ENCODE results near the gene SYT1. TPM values are rescaled to one million over a fixed set of nuclear protein-coding genes. Genes with fewer than 3 reads are reported as not detected.

SYT1 gene
- total RNA-seq, 2 experiments from 2014 or later = not detected

DNA sequence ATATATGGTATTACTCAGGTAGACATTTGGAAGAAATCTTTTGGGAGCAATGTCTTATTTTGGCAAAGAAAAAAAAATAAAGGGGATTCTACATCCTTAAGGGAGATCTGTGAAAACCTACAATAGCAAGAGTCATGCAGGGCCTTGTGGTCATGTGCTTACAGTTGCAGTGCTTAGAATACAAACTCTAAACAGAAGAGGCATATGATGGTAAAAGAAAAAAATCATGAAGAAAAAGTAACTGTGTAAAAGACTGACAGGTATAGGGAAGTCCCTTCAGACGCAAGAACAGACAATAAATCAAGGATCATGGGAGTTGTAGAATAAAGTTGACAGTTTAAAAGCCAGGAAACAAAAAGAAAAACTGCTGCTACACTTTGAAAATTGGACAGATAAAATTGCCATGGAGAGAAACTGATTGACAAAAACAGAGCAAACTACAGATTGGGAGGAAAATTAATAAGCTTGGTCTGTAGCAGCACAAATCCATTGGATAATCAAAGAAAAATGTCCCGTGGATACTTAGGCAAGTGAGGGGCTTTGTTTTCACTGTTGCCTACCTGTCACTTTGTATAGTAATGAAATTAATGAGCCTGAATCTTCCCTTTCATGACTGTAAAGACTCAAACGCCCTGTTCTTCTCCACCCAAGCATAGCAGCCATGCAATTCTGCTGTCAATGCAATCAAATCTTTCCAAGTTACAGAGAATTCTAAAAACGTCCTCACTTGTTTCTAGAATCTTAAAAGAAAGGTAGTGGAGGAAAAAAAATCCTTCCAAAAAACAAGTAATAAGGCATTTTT lies 402.0 kb downstream of the SYT1 start:
- ChIA-PET CTCF (no interaction called here), POLR2A (no interaction called here)

DNA sequence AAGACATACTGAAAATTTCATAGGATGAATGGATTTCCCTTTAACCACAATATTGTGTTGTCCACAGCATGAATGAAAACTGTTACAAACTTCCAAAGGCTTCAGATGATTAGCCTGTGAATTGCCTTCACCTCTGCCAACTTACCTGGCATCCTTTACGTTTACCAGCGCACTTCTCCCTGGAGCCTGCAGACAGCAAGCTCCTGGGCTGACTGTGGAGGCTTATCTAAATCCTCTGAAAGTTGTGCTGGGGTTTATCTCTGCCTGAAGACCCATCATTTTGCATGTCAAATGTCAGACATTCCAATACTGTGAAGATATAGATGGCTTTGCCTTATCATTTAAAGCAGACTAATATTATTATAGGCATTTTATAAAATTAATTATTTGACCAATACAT lies 403.0 kb downstream of the SYT1 start:
- CTCF ChIA-PET = no interaction called here
- POLR2A ChIA-PET = no interaction called here

DNA sequence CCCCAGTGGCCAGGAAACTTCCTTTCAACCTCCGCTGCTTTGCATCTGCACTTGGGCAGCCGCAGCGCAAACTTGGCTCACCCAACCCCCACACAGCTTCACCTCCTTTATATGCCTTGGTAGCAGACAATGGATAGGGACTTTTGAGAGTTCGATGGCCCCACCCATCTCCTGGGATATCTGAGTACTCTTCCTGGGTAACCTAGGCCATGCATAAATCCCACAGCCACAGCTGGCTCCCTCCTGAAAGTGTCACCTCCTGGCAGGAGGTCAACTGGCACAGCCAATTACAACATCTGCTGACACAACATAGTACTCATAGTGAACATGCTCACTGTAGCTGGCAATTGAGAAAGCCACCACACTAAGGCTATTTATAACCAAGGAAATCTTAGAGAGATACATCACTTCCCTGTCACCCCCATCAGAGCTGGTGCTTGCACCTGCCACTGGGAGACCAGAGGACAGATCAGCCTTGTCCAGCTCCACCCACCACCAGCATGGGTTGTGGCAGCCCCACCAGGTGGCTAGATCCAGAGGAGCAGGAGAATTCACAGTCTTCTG lies 410.0 kb downstream of the SYT1 start:
- CTCF ChIA-PET = no interaction called here
- POLR2A ChIA-PET = no interaction called here

DNA sequence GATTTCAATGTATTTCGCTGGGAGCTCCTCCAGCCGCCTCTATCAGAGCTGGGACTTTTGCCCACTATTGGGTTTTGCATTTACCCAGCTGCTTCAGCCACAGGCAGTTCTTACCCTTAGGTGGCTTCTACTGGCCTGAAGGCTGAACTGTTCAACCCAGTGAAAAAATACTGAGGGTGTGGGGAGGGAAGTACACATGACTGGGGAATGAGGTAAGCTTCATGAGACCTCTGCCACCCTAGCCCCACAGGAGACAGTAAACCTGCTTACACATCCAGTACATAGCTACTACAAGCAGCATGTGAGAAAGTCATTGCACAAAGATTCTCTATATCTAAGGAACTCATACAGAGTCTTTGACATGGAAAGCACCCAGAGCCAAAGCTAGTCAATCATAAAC lies 411.1 kb downstream of the SYT1 start:
- ChIA-PET CTCF (no interaction called here), POLR2A (no interaction called here)

DNA sequence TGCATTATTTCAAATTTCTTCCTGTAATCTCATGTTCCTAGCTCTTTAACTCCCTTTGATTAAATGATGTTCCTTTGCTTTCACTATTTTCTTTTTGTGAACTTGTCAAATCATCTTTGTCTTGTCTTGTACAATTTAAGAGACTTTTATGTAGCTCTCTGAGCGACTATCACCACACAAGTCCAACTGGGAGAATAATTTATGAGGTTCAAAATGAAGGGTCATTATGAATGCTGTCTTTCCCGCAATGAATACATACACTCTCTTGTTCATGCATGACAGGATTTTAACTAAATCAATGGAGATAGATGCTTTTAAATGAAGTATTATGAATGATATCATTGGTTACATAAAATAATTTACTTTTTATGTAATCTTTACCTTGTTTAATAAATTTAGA lies 418.8 kb downstream of the SYT1 start:
- CTCF ChIA-PET = no interaction called here
- POLR2A ChIA-PET = no interaction called here

- ChIA-PET POLR2A (no interaction called here), CTCF (no interaction called here)
Measured at GRCh38 chr12:79288911-79289310, 424.3 kb downstream of the SYT1 start.

GRCh38 chr12:79291711-79292110 lies 427.1 kb downstream of the SYT1 start:
- POLR2A ChIA-PET = no interaction called here
- CTCF ChIA-PET = no interaction called here

DNA sequence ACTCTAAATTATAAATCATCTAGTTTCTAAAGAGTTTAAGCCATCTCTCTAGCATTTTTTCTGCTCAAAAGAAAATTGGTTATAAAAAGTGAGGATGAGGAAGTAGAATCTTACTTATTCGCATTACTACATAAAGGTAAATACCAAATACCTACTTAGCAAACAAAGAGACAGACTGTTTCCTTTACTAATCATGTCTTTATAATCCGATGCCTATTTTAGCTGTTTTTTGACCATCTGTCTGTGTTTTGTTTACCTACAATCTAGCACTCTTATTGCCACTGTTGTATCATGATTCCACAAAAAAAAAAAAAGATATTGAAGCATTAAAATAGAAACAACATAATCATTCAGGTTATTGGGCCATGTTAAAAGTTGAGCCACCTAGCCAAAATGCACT lies 430.0 kb downstream of the SYT1 start:
- POLR2A ChIA-PET = no interaction called here
- CTCF ChIA-PET = no interaction called here

DNA sequence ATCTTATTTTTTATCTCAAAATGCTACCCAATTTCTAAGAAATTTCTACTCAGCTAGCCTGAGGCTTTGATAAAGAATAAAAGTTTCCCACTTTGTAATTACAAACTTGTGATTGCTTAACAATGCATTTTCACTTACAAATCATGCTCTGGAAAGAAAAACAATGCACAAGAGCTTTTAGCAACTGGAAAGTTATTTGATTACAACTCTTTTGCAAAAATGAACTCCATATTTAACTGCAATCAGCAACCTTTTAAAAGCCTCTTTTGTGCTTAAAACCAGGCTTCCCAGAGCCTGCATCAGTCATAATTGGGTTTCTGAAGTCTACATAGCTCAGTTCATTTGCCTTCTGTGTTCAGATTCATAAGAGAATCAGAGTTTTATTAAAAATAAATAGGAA lies 431.0 kb downstream of the SYT1 start:
- ChIA-PET POLR2A (no interaction called here), CTCF (no interaction called here)

- POLR2A ChIA-PET = no interaction called here
Measured at GRCh38 chr12:79296133-79296532, 431.6 kb downstream of the SYT1 start.

GRCh38 chr12:79296871-79297270 lies 432.3 kb downstream of the SYT1 start:
- ChIA-PET POLR2A (no interaction called here), CTCF (no interaction called here)

More at GRCh38 chr12:79296133-79296532, 431.6 kb downstream of the SYT1 start:
- CTCF ChIA-PET = no interaction called here

DNA sequence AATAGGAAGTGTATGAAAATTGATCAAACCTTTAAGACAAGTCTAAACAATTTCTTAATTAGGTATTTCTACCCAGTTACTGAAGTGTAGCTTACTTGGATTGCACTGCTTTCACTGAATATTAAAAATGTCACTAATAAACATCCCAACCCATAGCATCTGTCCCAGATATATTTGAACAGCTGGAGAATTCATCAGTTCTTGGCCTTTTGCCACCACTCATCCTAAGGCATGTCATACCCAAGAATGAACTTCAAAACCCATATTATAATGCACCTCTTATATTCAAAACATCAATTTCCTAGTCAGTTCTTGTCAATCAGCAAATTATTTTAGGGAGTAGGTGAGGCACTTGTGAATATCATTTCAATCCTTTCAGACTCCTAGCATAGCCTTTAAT lies 433.9 kb downstream of the SYT1 start:
- CTCF ChIA-PET = no interaction called here
- POLR2A ChIA-PET = no interaction called here

GRCh38 chr12:79299447-79300198 lies 435.0 kb downstream of the SYT1 start:
- POLR2A ChIA-PET = no interaction called here
- CTCF ChIA-PET = no interaction called here

GRCh38 chr12:79300199-79300568 lies 435.6 kb downstream of the SYT1 start:
- POLR2A ChIA-PET = no interaction called here
- CTCF ChIA-PET = no interaction called here

DNA sequence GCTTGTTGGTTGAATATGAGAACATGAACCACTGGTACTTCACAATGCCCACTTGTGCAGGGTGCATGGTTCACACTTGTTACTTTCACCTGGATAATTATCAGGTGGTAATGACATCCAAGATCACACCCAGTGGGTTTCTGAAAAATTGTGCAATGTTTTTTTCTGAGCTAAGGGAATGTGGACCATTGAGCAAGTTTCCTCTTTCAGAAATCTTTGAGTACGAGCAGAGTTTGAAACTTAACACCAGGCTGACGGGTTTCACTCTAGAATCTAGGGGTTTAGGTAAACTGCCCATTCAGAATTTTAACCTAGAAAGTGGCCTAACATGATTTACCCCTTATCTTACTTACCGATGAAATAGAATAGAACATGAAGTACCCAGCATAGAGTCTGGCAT lies 436.6 kb downstream of the SYT1 start:
- ChIA-PET POLR2A (no interaction called here), CTCF (no interaction called here)

- CTCF ChIA-PET = no interaction called here
- POLR2A ChIA-PET = no interaction called here
Measured at GRCh38 chr12:79302162-79302814, 437.7 kb downstream of the SYT1 start.

DNA sequence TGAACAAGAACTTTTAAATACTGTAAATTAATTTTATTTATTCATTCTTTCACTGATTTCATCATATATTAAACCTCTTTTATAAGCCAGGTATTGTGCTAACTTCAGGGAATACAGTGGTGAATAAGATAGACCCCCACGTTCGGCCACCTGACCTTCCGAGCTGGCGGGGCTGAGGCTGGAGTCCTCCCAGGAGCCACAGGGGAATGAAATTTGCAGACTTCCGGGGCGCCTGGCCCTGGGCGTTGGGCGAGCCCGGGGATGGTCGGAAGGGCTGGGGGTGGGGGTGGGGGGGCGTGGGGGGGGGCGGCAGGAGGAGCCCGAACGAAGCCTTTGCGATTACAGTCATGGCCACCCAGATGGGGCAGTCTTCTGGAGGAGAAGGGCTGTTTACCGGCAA lies 442.8 kb downstream of the SYT1 start:
- POLR2A ChIA-PET = no interaction called here
- CTCF ChIA-PET = no interaction called here

- POLR2A ChIA-PET = no interaction called here
- CTCF ChIA-PET = no interaction called here
Measured at GRCh38 chr12:79309039-79309438, 444.5 kb downstream of the SYT1 start.

GRCh38 chr12:79317179-79317847 lies 452.7 kb downstream of the SYT1 start:
- ChIA-PET POLR2A (no interaction called here), CTCF (no interaction called here)

GRCh38 chr12:79322905-79323304 lies 458.3 kb downstream of the SYT1 start:
- ChIA-PET POLR2A (no interaction called here), CTCF (no interaction called here)

DNA sequence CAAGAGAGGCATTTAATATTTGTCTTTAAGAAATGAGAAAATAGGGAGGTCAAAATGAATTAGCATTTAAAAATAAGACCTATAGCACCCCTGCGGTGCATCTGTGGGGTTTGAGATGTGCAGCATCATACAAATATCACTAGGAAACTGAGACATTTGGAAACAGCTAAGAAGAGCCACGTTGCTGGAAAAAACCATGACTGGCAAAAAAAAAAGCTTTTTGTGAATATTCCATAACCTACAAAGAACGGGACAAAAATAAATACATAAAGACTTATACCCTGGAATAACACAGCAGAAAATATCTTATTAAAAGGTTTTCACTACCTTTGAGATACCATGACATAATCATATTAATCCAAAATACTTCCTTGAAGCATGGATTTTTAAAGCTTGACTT lies 460.0 kb downstream of the SYT1 start:
- POLR2A ChIA-PET = no interaction called here
- CTCF ChIA-PET = no interaction called here
